PC-9 (cell line): ENCODE data around the gene TRIM44. TPM values are rescaled to one million over a fixed set of nuclear protein-coding genes. Genes with fewer than 3 reads are reported as not detected.

Experiments used
- BruUV-seq: library from RNA; stranded (reverse); fragments of 400-500 nt; replicated peaks from 2 replicates; lab custom pipeline; 2021; lab: Mats Ljungman, UMichigan
- CTCF ChIA-PET: fragments of 300-600 bp; sonication (Branson Sonifier 250); formaldehyde crosslinking; loops from one replicate; lab custom pipeline; 2022; ENCODE audit warnings: antibody characterized with exemption; lab: Charles Lee
- POLR2A ChIA-PET: fragments of 300-600 bp; sonication (Branson Sonifier 250); formaldehyde crosslinking; loops from one replicate; lab custom pipeline; 2022; ENCODE audit warnings: antibody characterized with exemption; ENCODE audit not compliant: unreplicated experiment; lab: Charles Lee
- DNase-seq, 2 experiments: peaks; one replicate each; pipeline versions ENCODE4 v3.0.0 to v3.0.0-alpha.2; 2015 to 2022; ENCODE audit warnings: mixed read lengths in 1 of 2
- H2AFZ ChIP-seq: fragments of 200-600 bp; sonication (generic); 2 replicates; pipeline ENCODE4 v1.8.1; 2017; ENCODE audit warnings: antibody characterized with exemption
- H3F3A ChIP-seq: fragments of 200-600 bp; sonication (generic); 2 replicates; pipeline ENCODE4 v1.8.1; 2017; ENCODE audit warnings: antibody characterized with exemption, mild to moderate bottlenecking, low read depth; ENCODE audit not compliant: insufficient read depth
- H3K27ac ChIP-seq: fragments of 200-600 bp; sonication (generic); 2 replicates; pipeline ENCODE4 v1.6.1; 2016; ENCODE audit warnings: mixed run types
- H3K27me3 ChIP-seq: fragments of 200-600 bp; sonication (generic); 2 replicates; pipeline ENCODE4 v1.6.1; 2016; ENCODE audit warnings: low read depth, mixed run types; ENCODE audit not compliant: insufficient read depth
- H3K36me3 ChIP-seq: fragments of 200-600 bp; sonication (generic); 2 replicates; pipeline ENCODE4 v1.6.1; 2016; ENCODE audit warnings: low read depth, mixed run types
- H3K4me1 ChIP-seq: fragments of 200-600 bp; sonication (generic); replicated peaks from 2 replicates; pipeline ENCODE4 v1.6.1; 2016; ENCODE audit warnings: mixed run types; ENCODE audit not compliant: insufficient read depth
- H3K4me2 ChIP-seq: fragments of 200-600 bp; sonication (generic); 2 replicates; pipeline ENCODE4 v1.6.1; 2017; ENCODE audit warnings: mixed run types
- H3K4me3 ChIP-seq: fragments of 200-600 bp; sonication (generic); 2 replicates; pipeline ENCODE4 v1.6.1; 2016; ENCODE audit warnings: mixed run types
- H3K79me2 ChIP-seq: fragments of 200-600 bp; sonication (generic); 2 replicates; pipeline ENCODE4 v1.6.1; 2017; ENCODE audit warnings: low read depth, mixed run types
- H3K9me2 ChIP-seq: fragments of 200-600 bp; sonication (generic); 2 replicates; pipeline ENCODE4 v1.8.1; 2017; ENCODE audit warnings: mild to moderate bottlenecking; ENCODE audit not compliant: insufficient read depth
- H3K9me3 ChIP-seq: fragments of 200-600 bp; sonication (generic); 2 replicates; pipeline ENCODE4 v1.8.1; 2016; ENCODE audit warnings: low read depth; ENCODE audit not compliant: insufficient read depth
- H4K20me1 ChIP-seq: fragments of 200-600 bp; sonication (generic); 2 replicates; pipeline ENCODE4 v1.8.1; 2017; ENCODE audit not compliant: insufficient read depth
- CTCF ChIP-seq: fragments of 200-600 bp; sonication (generic); conservative IDR thresholded peaks from 2 replicates; pipeline ENCODE4 v1.6.1; 2017; ENCODE audit warnings: mixed run types, antibody characterized with exemption, mild to moderate bottlenecking, moderate library complexity
- EZH2 ChIP-seq: fragments of 200-600 bp; sonication (generic); IDR thresholded peaks from 2 replicates; pipeline ENCODE4 v1.8.0; 2017; ENCODE audit warnings: antibody characterized with exemption, low read depth
- intact Hi-C: fragments of 100-400 bp; cut with micrococcal nuclease; formaldehyde crosslinking; loops from one replicate; pipeline ENCODE4 v1.10.0; 2022; ENCODE audit not compliant: unreplicated experiment
- total RNA-seq: library from RNA; stranded (reverse); gene quantifications from 2 replicates; pipeline ENCODE4 v1.2.3, GENCODE V29; 2021

Gene TRIM44
- total RNA-seq, 1 experiment from 2014 or later = 100 TPM

- Histone ChIP-seq H3K79me2 (peaks cover 14% of the 10 kb centered on the region; the same call in 1 of the 2 replicates), H3F3A (no peaks in the 10 kb centered on the region), H2AFZ (no peak overlapping the region), H3K9me3 (no peaks in the 10 kb centered on the region), H3K36me3 (no peaks in the 10 kb centered on the region), H3K4me3 (no peak overlapping the region), H3K27me3 (no peaks in the 10 kb centered on the region), H3K9me2 (no peaks in the 10 kb centered on the region), H3K4me2 (no peak overlapping the region), H3K4me1 (no peaks in the 10 kb centered on the region), H4K20me1 (peaks cover 17% of the 10 kb centered on the region), H3K27ac (no peak overlapping the region)
- ChIA-PET CTCF (no interaction called here), POLR2A (no interaction called here)
- intact Hi-C loops = no loop called here
- DNase-seq = no peak
- TF ChIP-seq CTCF (no peak), EZH2 (no peak)
- no TSS peak for BruUV-seq
These were observed 99.3 kb downstream of the TRIM44 start for GRCh38 chr11:35761899-35762298.

- Histone ChIP-seq H3K4me2 (no peak overlapping the region), H3K27ac (no peak overlapping the region), H3K27me3 (no peaks in the 10 kb centered on the region), H3K36me3 (no peaks in the 10 kb centered on the region), H3K9me3 (no peaks in the 10 kb centered on the region), H3K4me3 (no peak overlapping the region), H2AFZ (no peak overlapping the region), H3K4me1 (no peaks in the 10 kb centered on the region), H3K79me2 (peaks cover 19% of the 10 kb centered on the region; the same call in 1 of the 2 replicates), H3F3A (no peaks in the 10 kb centered on the region), H4K20me1 (peaks cover 17% of the 10 kb centered on the region), H3K9me2 (no peaks in the 10 kb centered on the region)
- DNase-seq = no peak
- intact Hi-C loops = no loop called here
- POLR2A ChIA-PET = no interaction called here
- BruUV-seq = no TSS peak
- TF ChIP-seq CTCF = no peak
- no peak for TF ChIP-seq EZH2
- CTCF ChIA-PET = interaction anchor here (0.5 kb wide), 1 partner anchor 59 kb away, joined by 3 read pairs; no protein-coding TSS in a partner anchor
These were observed 100.7 kb downstream of the TRIM44 start for GRCh38 chr11:35763301-35763700.

GRCh38 chr11:35763765-35764164 is 101.2 kb downstream of the TRIM44 start:
- H3K36me3 ChIP-seq = no peaks in the 10 kb centered on the region
- CTCF ChIA-PET = interaction anchor here (0.5 kb wide), 1 partner anchor 58 kb away, joined by 3 read pairs; no protein-coding TSS in a partner anchor
- no peaks in the 10 kb centered on the region for H3K9me3 ChIP-seq
- no peak overlapping the region for H3K4me2 ChIP-seq
- H3K79me2 ChIP-seq = peaks cover 19% of the 10 kb centered on the region; the same call in 1 of the 2 replicates
- DNase-seq = no peak
- H3K27ac ChIP-seq = no peak overlapping the region
- H2AFZ ChIP-seq = no peak overlapping the region
- TF ChIP-seq CTCF (no peak), EZH2 (no peak)
- POLR2A ChIA-PET = no interaction called here
- no peaks in the 10 kb centered on the region for H3F3A ChIP-seq
- H4K20me1 ChIP-seq = peaks cover 17% of the 10 kb centered on the region
- no peaks in the 10 kb centered on the region for H3K4me1 ChIP-seq
- H3K9me2 ChIP-seq = no peaks in the 10 kb centered on the region
- BruUV-seq = no TSS peak
- intact Hi-C loops = no loop called here
- no peak overlapping the region for H3K4me3 ChIP-seq
- H3K27me3 ChIP-seq = no peaks in the 10 kb centered on the region
